ENCODE data around the gene POLN.

GRCh38 chr4:2061186-2062131 lies 180.5 kb downstream of the POLN start:
- TF ChIP-seq, protein P1, sequence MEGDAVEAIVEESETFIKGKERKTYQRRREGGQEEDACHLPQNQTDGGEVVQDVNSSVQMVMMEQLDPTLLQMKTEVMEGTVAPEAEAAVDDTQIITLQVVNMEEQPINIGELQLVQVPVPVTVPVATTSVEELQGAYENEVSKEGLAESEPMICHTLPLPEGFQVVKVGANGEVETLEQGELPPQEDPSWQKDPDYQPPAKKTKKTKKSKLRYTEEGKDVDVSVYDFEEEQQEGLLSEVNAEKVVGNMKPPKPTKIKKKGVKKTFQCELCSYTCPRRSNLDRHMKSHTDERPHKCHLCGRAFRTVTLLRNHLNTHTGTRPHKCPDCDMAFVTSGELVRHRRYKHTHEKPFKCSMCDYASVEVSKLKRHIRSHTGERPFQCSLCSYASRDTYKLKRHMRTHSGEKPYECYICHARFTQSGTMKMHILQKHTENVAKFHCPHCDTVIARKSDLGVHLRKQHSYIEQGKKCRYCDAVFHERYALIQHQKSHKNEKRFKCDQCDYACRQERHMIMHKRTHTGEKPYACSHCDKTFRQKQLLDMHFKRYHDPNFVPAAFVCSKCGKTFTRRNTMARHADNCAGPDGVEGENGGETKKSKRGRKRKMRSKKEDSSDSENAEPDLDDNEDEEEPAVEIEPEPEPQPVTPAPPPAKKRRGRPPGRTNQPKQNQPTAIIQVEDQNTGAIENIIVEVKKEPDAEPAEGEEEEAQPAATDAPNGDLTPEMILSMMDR (IDR thresholded peaks at IDR 0.05), result no peak
- TF ChIP-seq ATF6 (CRISPR knock-in tag; IDR thresholded peaks at IDR 0.05), result no peak
- TF ChIP-seq ZBTB21 (CRISPR knock-in tag; IDR thresholded peaks at IDR 0.05; ENCODE audit: borderline replicate concordance), result no peak

All from WTC11 (cell line).